Lung (tissue), 12 donors: ENCODE measurements around the gene ANKRD13B. TPM values are rescaled to one million over a fixed set of nuclear protein-coding genes. Genes with fewer than 3 reads are reported as not detected.

Experiments used
- ATAC-seq: fragments of 200-7000 bp; cut with Tn5 transposase; one replicate; pipeline ENCODE4 v1.9.1; 2020; ENCODE audit warnings: moderate number of reproducible peaks; ENCODE audit not compliant: insufficient read depth, low FRiP score
- DNase-seq, 3 donors: peaks; one replicate each; pipeline ENCODE4 v3.0.0-alpha.2; 2013 to 2017
- H3K27ac ChIP-seq, 2 donors: one replicate each; pipeline ENCODE4 v1.5.1; 2013; ENCODE audit warnings: mild to moderate bottlenecking in 2 of 2, moderate library complexity in 2 of 2, control low read depth in 1 of 2, inconsistent platforms in 1 of 2, low read depth in 1 of 2, low read length in 1 of 2
- H3K27me3 ChIP-seq, 3 donors: one replicate each; pipeline ENCODE4 v1.5.1; 2013; ENCODE audit warnings: low read length in 2 of 3; ENCODE audit not compliant: control insufficient read depth in 3 of 3, insufficient read depth in 3 of 3
- H3K36me3 ChIP-seq, 4 donors: one replicate each; pipeline ENCODE4 v1.5.1; 2013; ENCODE audit warnings: low read length in 4 of 4, mild to moderate bottlenecking in 1 of 4, moderate library complexity in 1 of 4; ENCODE audit not compliant: control insufficient read depth in 4 of 4, insufficient read depth in 4 of 4
- H3K4me1 ChIP-seq, 5 donors: one replicate each; pipeline ENCODE4 v1.5.1; 2013; ENCODE audit warnings: low read length in 5 of 5, mild to moderate bottlenecking in 2 of 5, moderate library complexity in 1 of 5; ENCODE audit not compliant: control insufficient read depth in 5 of 5, insufficient read depth in 5 of 5
- H3K4me3 ChIP-seq: one replicate; pipeline ENCODE4 v1.5.1; 2013; ENCODE audit warnings: mild to moderate bottlenecking, control low read depth, moderate library complexity
- H3K9ac ChIP-seq, 2 donors: one replicate each; pipeline ENCODE4 v1.5.1; 2013; ENCODE audit warnings: low read length in 2 of 2, control low read depth in 1 of 2; ENCODE audit not compliant: insufficient read depth in 1 of 2
- H3K9me3 ChIP-seq, 4 donors: one replicate each; pipeline ENCODE4 v1.5.1; 2013; ENCODE audit warnings: low read length in 3 of 4, mild to moderate bottlenecking in 1 of 4, moderate library complexity in 1 of 4; ENCODE audit not compliant: control insufficient read depth in 4 of 4, insufficient read depth in 3 of 4
- WGBS, 2 donors: extraction: QIAGEN DNeasy Blood & Tissue Kit; methylation state at CpG; one replicate each; pipeline ENCODE4 v1.1.7; 2013; 5-methylcytosine and 5-hydroxymethylcytosine counted together
- polyA plus RNA-seq, 2 donors: library from polyadenylated mRNA; stranded (reverse); fragments of 200-250 nt; gene quantifications; one replicate each; pipeline ENCODE4 v1.2.1, GENCODE V29; 2013
- total RNA-seq, 2 donors: library from RNA; depleted of rRNA in 1 of 2; stranded (reverse); fragments of >200 nt in 1 of 2; gene quantifications; one replicate each; pipeline ENCODE4 v1.2.1, GENCODE V29; 2014 to 2021
- TF ChIP-seq, protein P1 (sequence below): IDR thresholded peaks from 2 replicates; pipeline ENCODE4 v1.5.1; 2012; ENCODE audit warnings: mild to moderate bottlenecking; ENCODE audit errors: control extremely low read depth, extremely low read depth
- donor health status: control.
- donor health status: control.
- donor health status: Bipolar disorder and iron deficiency.
- donor health status: healthy.
- donor health status: DM: yes; HTN: yes; CAD: no.

ANKRD13B gene
- total and polyA plus RNA-seq, 4 donors = 2.7 to 6.9 (median 4.9) TPM

DNA sequence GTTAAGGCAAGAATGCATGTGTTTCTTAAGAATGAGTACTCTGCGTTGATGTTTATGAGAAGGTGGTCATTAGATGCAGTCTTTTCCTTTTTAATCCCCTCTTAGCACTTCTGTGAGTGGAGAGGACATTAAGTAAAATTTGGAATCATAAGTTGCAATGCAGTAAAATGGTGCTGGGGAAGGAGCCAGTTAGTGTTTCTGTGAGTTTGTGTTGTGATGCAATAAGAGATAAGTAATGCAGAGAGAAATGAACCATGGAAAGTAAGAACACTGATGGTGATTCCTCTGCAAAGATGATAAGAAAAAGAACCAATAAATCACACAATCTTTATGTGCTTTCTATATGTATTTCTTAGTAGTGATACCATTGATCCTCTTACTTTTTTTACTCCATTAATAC, 46.1 kb upstream of the ANKRD13B start:
- peak in 2 of 3 donors; percentile 54 to 61 for DNase-seq
- H3K9ac ChIP-seq = no peak overlapping the region
- TF ChIP-seq, protein P1, sequence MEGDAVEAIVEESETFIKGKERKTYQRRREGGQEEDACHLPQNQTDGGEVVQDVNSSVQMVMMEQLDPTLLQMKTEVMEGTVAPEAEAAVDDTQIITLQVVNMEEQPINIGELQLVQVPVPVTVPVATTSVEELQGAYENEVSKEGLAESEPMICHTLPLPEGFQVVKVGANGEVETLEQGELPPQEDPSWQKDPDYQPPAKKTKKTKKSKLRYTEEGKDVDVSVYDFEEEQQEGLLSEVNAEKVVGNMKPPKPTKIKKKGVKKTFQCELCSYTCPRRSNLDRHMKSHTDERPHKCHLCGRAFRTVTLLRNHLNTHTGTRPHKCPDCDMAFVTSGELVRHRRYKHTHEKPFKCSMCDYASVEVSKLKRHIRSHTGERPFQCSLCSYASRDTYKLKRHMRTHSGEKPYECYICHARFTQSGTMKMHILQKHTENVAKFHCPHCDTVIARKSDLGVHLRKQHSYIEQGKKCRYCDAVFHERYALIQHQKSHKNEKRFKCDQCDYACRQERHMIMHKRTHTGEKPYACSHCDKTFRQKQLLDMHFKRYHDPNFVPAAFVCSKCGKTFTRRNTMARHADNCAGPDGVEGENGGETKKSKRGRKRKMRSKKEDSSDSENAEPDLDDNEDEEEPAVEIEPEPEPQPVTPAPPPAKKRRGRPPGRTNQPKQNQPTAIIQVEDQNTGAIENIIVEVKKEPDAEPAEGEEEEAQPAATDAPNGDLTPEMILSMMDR = no peak
- ATAC-seq = no peak
- no peak overlapping the region for H3K27ac ChIP-seq
- WGBS, 2 donors = 88 to 89% methylated on average over 1 of the region's 1 CpG
- peaks cover 0 to 60% (median 9%) of the 10 kb centered on the region in 5 donors for H3K4me1 ChIP-seq
- H3K27me3 ChIP-seq = no peaks in the 10 kb centered on the region
- H3K4me3 ChIP-seq = no peak overlapping the region
- H3K36me3 ChIP-seq = peaks cover 8 to 10% (median 8%) of the 10 kb centered on the region in 4 donors
- no peaks in the 10 kb centered on the region for H3K9me3 ChIP-seq

DNA sequence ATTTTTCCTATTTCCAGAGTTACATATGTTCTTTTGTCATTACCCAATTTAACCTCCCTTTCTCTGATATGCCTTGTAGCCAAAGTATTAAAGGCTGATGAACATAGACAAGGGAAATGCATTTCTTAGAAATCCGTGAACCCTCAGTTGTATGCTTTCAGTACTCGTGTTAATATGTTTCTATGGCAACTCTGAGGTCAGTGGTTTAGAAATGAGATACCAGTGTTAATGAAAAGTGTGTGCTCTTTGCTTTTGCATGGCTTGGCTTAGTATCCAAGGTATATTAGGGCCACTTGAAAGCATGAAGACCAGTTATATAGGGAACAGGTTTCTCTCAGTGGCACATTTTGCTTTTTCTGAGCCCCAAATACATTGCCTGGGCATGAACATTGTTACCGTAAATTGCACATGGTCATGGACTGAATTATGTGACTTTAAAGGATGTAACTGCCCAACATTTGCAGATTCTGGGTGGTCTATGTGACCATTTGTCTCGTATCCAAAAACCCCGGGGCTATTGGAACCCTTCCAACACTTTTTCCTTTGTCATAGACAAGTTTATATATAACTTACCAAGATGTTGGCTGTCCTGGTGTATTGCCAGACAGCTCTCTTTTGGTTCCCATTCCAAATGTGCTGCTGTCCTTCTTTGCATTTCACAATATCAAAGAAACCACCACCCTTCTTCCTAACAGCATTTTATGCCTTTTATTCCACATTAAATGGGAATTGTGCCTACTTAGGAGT, 43.6 kb upstream of the ANKRD13B start:
- H3K4me1 ChIP-seq = peaks cover 0 to 48% (median 9%) of the 10 kb centered on the region in 5 donors
- peak; percentile 90 to 97 (median 92) for DNase-seq
- 32 to 35% methylated on average over 5 of the region's 5 CpGs for whole genome bisulfite sequencing, 2 donors
- no peak for ATAC-seq
- no peaks in the 10 kb centered on the region for H3K9me3 ChIP-seq
- H3K27ac ChIP-seq = no peak overlapping the region
- TF ChIP-seq, protein P1 = no peak
- peaks cover 0 to 2% (median 2%) of the 10 kb centered on the region in 4 donors for H3K36me3 ChIP-seq
- H3K4me3 ChIP-seq = no peak overlapping the region
- no peaks in the 10 kb centered on the region for H3K27me3 ChIP-seq
- H3K9ac ChIP-seq = peak overlapping the region in 1 of 2 donors; percentile 40

DNA sequence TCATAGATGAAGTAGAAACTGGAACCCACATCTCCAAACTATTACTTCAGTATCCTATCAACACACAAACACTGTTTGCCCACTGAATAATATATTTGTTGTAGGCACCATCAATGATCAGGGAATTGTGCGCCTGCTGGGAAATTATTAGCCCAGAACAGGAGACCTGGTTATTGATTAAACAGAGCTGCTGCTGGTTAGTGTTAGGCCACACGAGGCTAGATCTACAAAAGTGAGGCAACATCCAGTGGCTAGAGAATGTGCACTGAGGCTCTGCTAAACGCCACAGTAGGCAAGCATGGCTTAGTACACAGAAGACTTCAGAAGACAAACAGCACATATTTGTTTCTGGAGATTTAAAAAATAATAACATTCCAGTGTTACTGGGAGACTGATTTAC, 37.1 kb upstream of the ANKRD13B start:
- TF ChIP-seq, protein P1 = no peak
- Histone ChIP-seq H3K4me3 (no peak overlapping the region), H3K27me3 (no peaks in the 10 kb centered on the region), H3K36me3 (no peaks in the 10 kb centered on the region), H3K4me1 (peaks cover 0 to 11% (median 0%) of the 10 kb centered on the region in 5 donors), H3K9me3 (no peaks in the 10 kb centered on the region), H3K27ac (no peak overlapping the region), H3K9ac (no peak overlapping the region)
- ATAC-seq (no peak), DNase-seq (no peak)
- 66 to 73% methylated on average over 3 of the region's 3 CpGs for WGBS, 2 donors
